Prostate gland (tissue), 2 donors: ENCODE measurements around the gene CCND1.

Experiments
- POLR2A ChIP-seq: fragments of 450-650 bp; IDR thresholded peaks from one replicate; pipeline ENCODE4 v1.6.1; 2016; ENCODE audit warnings: antibody characterized with exemption, mild to moderate bottlenecking
- TF ChIP-seq, protein P1 (sequence below), 4 experiments: fragments of 200-600 bp in 2 of 4; fragments of 450-650 bp in 2 of 4; sonication (generic) in 2 of 4; IDR thresholded peaks; 1 replicate in 3 of 4; 2 replicates in 1 of 4; pipeline ENCODE4 v1.5.1; 2016 to 2019; ENCODE audit warnings: antibody characterized with exemption in 4 of 4, mild to moderate bottlenecking in 2 of 4, moderate library complexity in 2 of 4

DNA sequence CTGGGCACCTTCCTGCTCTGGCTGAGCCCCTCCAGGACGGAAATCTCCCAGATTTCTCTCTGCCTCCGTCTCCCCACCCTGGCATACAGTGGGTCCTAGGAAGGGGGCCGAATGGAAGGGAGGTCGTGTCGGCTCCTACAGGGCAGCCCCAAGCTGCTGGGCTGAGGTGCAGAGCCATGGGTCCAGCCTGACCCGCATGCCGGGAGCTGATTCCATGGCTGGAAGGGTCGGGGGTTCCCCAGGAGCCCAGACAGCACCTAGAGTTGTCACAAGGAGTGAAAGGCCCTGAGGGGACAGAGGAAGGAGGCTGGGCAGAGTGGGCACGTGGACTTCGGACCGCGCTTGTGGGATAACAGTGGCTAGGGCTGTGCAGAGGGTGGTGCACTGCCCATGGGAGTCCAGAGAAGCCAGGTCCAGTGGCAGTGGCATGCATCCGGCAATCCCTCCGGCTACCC is 16.5 kb downstream of the CCND1 start:
- TF ChIP-seq, protein P1, sequence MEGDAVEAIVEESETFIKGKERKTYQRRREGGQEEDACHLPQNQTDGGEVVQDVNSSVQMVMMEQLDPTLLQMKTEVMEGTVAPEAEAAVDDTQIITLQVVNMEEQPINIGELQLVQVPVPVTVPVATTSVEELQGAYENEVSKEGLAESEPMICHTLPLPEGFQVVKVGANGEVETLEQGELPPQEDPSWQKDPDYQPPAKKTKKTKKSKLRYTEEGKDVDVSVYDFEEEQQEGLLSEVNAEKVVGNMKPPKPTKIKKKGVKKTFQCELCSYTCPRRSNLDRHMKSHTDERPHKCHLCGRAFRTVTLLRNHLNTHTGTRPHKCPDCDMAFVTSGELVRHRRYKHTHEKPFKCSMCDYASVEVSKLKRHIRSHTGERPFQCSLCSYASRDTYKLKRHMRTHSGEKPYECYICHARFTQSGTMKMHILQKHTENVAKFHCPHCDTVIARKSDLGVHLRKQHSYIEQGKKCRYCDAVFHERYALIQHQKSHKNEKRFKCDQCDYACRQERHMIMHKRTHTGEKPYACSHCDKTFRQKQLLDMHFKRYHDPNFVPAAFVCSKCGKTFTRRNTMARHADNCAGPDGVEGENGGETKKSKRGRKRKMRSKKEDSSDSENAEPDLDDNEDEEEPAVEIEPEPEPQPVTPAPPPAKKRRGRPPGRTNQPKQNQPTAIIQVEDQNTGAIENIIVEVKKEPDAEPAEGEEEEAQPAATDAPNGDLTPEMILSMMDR (IDR thresholded peaks at IDR 0.05): no peak
- no peak for TF ChIP-seq POLR2A
